Measurements from ENCODE around the gene GDF15. TPM values are rescaled to one million over a fixed set of nuclear protein-coding genes. Genes with fewer than 3 reads are reported as not detected.

GDF15 gene
- total RNA-seq, 1 experiment from 2014 or later = 56.6 TPM

DNA sequence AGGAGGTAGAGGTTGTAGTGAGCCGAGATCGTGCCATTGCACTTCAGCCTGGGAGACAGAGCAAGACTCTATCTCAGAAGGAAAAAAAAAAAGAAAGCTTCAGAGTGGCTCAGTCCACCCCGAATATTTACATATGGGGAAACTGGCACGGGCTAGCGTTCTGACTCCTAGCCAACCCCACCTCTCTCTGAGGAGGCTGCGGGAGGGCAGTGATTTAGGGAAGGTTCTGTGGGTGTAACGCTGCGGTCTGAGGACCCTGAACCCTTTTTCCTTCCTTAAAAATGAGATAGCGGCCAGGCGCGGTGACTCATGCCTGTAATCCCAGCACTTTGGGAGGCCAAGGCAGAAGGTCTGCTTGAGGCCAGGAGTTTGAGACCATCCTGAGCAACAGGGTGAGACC lies 6.5 kb downstream of the GDF15 start:
- Mint-ChIP-seq H3K4me3 (ENCODE audit: low read depth, unreplicated experiment) (no peak overlapping the region), H3K27me3 (ENCODE audit: unreplicated experiment) (no peaks in the 10 kb centered on the region), H3K27ac (ENCODE audit: unreplicated experiment) (no peak overlapping the region), H3K4me1 (ENCODE audit: low read depth, unreplicated experiment) (peaks cover 22% of the 10 kb centered on the region), H3K36me3 (ENCODE audit: insufficient read depth, unreplicated experiment) (peaks cover 38% of the 10 kb centered on the region), H3K9me3 (ENCODE audit: low read depth, unreplicated experiment) (no peaks in the 10 kb centered on the region)
- TF ChIP-seq CTCF (IDR thresholded peaks at IDR 0.05; ENCODE audit: unreplicated experiment) = no peak
- intact Hi-C loops (cut with micrococcal nuclease; ENCODE audit: unreplicated experiment) = no loop called here
- CTCF ChIA-PET = interaction anchor here (0.7 kb wide), 1 partner anchor 294 kb away, joined by 3 read pairs; no protein-coding TSS in a partner anchor
- BruUV-seq (replicated peaks) = no TSS peak
- DNase-seq = no peak

DNA sequence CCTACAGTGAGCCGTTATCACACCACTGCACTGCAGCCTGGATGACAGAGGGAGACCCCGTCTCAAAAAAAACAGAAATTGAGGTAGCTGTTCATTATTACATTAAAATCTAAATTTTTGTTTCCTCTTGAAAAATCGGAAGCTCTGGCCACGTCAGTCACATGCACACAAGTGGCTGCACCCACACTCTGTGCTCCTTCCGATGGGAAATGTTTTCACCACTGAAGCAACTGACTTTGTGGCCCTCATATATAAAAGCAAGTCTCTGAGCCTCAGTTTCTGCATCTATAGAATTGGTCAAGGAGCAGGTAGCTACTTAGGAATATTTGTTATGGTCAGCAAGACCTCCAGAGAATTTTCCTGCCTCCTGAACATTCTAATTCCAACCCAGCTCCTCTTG lies 7.0 kb downstream of the GDF15 start:
- CTCF ChIA-PET = interaction anchor here (0.7 kb wide), 2 partner anchors 34 to 294 kb away, joined by 3 to 4 read pairs; no protein-coding TSS in a partner anchor
- no TSS peak for BruUV-seq (replicated peaks)
- no peak for DNase-seq

DNA sequence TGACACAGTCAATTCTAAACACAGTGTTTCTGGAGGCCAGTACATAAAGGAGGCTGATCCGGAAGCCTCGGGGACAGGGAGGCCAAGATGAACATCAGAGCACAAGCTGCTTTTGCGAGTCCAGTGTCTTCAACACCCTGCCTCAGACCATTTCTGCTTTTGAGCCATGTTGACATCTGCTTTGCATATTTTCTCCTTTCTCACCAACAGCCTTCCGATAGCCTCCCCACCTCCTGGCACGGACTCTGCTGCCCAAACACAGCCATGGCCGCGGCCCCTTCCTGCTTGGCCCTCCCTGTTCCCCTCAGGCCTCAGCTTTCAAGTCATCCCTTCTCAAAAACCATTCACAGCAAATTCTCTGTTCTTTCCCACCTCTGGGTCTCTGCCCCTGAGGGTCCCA lies 7.9 kb downstream of the GDF15 start:
- no peak for DNase-seq
- CTCF ChIA-PET = no interaction called here
- BruUV-seq (replicated peaks) = no TSS peak
- no peaks in the 10 kb centered on the region for H3K27me3 Mint-ChIP-seq (ENCODE audit: unreplicated experiment)
- no peak overlapping the region for H3K4me3 Mint-ChIP-seq (ENCODE audit: low read depth, unreplicated experiment)
- H3K4me1 Mint-ChIP-seq (ENCODE audit: low read depth, unreplicated experiment) = peaks cover 22% of the 10 kb centered on the region
- H3K27ac Mint-ChIP-seq (ENCODE audit: unreplicated experiment) = no peak overlapping the region
- intact Hi-C loops (cut with micrococcal nuclease; ENCODE audit: unreplicated experiment) = no loop called here
- no peaks in the 10 kb centered on the region for H3K9me3 Mint-ChIP-seq (ENCODE audit: low read depth, unreplicated experiment)
- TF ChIP-seq CTCF (IDR thresholded peaks at IDR 0.05; ENCODE audit: unreplicated experiment) = no peak
- H3K36me3 Mint-ChIP-seq (ENCODE audit: insufficient read depth, unreplicated experiment) = peaks cover 24% of the 10 kb centered on the region

More for the DNA sequence above, 7.0 kb downstream of the GDF15 start:
- peaks cover 33% of the 10 kb centered on the region for H3K36me3 Mint-ChIP-seq (ENCODE audit: insufficient read depth, unreplicated experiment)
- H3K27ac Mint-ChIP-seq (ENCODE audit: unreplicated experiment) = no peak overlapping the region
- H3K4me3 Mint-ChIP-seq (ENCODE audit: low read depth, unreplicated experiment) = no peak overlapping the region
- H3K9me3 Mint-ChIP-seq (ENCODE audit: low read depth, unreplicated experiment) = no peaks in the 10 kb centered on the region
- H3K27me3 Mint-ChIP-seq (ENCODE audit: unreplicated experiment) = no peaks in the 10 kb centered on the region
- intact Hi-C loops (cut with micrococcal nuclease; ENCODE audit: unreplicated experiment) = no loop called here
- peaks cover 22% of the 10 kb centered on the region for H3K4me1 Mint-ChIP-seq (ENCODE audit: low read depth, unreplicated experiment)
- TF ChIP-seq CTCF (IDR thresholded peaks at IDR 0.05; ENCODE audit: unreplicated experiment) = no peak

- H3K9me3 Mint-ChIP-seq (ENCODE audit: low read depth, unreplicated experiment) = no peaks in the 10 kb centered on the region
- no peak for TF ChIP-seq CTCF (IDR thresholded peaks at IDR 0.05; ENCODE audit: unreplicated experiment)
- no peak overlapping the region for H3K27ac Mint-ChIP-seq (ENCODE audit: unreplicated experiment)
- no TSS peak for BruUV-seq (replicated peaks)
- CTCF ChIA-PET = no interaction called here
- peaks cover 4% of the 10 kb centered on the region for H3K4me1 Mint-ChIP-seq (ENCODE audit: low read depth, unreplicated experiment)
- intact Hi-C loops (cut with micrococcal nuclease; ENCODE audit: unreplicated experiment) = no loop called here
- peaks cover 7% of the 10 kb centered on the region for H3K36me3 Mint-ChIP-seq (ENCODE audit: insufficient read depth, unreplicated experiment)
- H3K4me3 Mint-ChIP-seq (ENCODE audit: low read depth, unreplicated experiment) = no peak overlapping the region
- no peaks in the 10 kb centered on the region for H3K27me3 Mint-ChIP-seq (ENCODE audit: unreplicated experiment)
- no peak for DNase-seq
These were observed 10.7 kb downstream of the GDF15 start for GRCh38 chr19:18396471-18397241.
